NCI-H2029 (cell line): ENCODE data around the gene FAM110D.

ENCODE experiments used
- DNase-seq: peaks from one replicate; lab custom pipeline; 2025; lab: John Stamatoyannopoulos, UW

The FAM110D gene

DNA sequence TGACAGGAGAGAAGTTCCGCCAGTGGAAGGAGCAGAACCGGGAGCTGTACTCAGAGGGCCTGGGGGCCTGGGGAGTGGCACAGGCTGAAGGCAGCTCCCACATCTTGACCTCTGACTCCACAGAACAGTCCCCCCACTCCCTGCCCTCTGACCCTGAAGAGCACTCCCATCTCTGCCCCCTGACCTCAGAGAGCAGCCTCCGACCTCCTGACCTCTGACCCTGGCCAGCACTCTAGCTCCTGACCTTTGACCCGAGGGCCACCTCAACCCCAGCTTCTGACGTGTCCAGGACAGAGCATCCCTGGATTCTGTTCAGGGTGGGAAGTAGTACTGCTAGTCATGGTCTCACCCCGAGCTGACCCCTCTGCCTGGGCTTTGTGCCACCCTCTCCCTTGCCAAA is 30.5 kb downstream of the FAM110D start:
- DNase-seq: no peak

DNA sequence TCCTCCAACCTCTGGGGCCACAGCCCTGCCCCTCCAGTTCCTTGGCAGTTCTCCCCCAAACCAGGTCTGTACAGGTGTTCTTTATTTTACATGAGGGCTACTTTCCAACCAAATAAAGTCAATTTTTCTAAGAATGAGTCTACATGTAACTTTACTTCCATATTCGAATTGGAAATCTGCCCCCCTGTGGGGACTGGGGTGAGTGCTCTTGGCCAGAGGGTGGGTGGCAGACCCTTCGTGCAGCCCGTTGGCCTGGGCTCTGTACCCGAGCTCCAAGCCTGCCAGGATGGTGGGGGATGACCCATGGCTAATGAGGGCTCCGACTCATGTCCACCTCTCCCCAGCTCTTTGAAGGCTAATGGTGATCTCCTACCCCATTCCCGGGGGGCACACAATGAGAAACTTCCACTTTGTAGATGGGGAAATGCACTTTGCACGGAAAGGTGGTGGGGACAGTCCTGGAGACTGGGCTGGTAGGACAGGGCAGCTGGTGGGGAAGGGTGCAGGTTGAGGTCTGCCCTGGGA is 30.9 kb downstream of the FAM110D start:
- no peak for DNase-seq

DNA sequence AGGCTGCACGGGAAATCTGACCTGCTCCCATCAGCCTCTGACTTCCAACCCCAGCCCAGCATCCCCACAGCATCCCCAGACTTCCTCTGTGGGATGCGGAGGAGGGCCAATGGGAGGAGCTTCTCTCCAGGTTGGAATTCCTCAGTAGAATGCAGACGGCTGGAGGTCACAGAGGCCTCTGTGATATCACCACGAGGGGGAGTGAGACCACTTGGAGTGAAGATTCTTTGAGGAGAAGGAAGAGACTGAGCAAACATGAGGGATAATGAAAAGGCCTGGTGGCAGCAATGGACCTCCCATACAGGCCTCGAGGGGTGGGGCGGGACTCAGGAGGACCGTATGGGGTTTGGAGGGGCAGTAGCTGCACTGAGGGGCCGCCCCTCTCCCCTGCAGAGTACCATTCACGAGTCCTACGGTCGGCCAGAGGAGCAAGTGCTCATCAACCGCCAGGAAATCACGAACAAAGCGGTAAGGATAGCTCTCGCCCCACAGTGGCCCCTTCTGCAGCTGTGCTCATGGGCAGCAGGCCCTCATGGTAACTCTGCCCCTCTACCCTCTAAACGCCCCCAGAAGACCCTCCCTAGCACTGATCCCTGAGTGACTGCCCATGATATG is 31.6 kb downstream of the FAM110D start, which contains the start of gene CATSPER4:
Gene CATSPER4, plus strand, starts transcription at position 230 of the 615 bp plus-strand sequence. Its CDS starts 26 bp downstream, at position 256.
- no peak for DNase-seq

DNA sequence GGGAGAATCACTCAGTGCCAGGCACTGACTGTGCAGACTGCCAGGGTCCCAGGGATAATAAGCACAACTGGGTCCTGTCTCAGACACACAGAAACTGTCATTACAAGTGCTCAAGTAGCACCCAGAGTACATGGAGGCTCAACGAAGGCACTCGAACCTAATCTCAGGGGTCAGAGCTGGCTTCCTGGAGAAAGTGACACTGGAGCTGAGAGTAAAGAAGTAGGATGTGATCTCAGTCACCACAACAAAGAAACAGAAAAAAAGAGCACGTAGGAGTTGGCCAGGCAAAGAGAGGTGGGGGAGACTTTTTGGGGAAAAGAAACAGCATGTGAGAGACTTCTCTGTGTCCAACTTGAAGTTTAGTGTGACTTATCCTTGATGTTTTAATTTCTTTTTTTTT is 32.9 kb downstream of the FAM110D start:
- no peak for DNase-seq

DNA sequence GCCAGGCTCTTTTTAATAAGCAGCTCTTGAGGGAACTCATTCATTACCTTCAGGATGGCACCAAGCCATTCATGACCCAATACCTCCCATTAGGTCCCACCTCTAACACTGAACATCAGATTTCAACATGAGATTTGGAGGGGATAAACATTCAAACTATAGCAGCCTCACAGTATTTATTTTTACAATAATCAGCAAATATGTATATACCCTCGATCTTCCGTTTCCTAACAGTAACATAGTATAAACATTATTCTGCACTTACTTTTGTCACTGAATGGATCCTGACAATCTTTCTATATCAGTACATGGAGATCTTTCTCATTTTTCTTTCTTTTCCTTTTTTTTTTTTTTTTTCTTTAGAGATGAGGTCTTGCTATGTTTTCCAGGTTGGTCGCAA is 36.9 kb downstream of the FAM110D start:
- no peak for DNase-seq

DNA sequence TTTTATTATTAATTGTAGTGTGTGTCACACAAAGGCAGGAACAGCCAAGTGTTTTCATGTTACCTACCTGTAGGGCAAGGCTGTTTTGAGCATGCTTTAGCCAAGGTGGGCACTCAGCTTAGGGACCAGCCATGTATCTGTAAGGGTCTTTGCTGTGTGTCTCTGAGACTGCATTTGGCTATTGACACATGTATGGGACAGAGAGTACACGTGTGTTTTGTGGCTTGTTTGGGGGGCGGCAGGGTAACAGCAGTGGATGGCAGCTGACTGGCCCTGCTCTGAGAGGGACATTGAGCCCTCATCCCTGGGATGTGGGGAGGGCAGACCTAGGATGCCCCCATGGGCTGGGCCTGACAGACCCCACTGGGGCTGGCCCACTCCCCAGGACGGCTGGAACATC is 38.4 kb downstream of the FAM110D start:
- no peak for DNase-seq

DNA sequence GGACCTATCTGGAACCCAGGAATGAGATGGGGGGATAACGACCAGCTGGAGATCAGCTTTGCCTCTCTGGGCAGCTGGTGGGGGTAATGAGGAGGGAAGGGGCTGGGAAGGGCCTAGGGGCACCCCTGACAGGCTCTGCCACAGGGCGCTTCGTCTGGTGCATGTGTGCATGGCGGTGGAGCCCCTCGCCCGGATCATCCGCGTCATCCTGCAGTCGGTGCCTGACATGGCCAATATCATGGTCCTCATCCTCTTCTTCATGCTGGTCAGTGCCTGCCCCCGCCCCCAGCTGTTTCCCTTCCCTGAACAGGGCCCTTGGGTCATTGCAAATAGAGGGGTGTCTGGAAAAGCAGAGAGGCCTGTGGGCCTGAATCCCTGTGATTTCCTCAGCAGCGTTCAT is 38.9 kb downstream of the FAM110D start:
- no peak for DNase-seq

DNA sequence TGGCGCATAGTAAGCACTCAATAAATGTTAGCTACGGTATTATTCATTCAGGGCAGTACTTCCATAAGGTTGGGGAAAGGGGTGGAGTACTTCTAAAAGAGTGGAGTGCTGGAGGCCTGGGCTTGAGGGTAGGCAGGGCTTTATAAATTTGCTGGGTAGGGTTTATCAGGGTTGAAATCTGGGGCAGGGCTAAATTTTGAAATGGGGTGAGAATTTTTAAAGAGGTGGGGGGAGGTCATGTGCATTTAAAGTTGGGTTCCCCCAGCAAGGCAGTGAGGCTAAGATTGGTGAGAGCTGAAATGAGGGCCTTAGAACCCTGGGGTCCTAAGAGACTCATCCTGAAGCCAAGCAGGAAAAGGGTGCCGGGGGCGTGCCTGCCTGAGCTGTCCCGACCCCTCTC is 41.5 kb downstream of the FAM110D start:
- no peak for DNase-seq

DNA sequence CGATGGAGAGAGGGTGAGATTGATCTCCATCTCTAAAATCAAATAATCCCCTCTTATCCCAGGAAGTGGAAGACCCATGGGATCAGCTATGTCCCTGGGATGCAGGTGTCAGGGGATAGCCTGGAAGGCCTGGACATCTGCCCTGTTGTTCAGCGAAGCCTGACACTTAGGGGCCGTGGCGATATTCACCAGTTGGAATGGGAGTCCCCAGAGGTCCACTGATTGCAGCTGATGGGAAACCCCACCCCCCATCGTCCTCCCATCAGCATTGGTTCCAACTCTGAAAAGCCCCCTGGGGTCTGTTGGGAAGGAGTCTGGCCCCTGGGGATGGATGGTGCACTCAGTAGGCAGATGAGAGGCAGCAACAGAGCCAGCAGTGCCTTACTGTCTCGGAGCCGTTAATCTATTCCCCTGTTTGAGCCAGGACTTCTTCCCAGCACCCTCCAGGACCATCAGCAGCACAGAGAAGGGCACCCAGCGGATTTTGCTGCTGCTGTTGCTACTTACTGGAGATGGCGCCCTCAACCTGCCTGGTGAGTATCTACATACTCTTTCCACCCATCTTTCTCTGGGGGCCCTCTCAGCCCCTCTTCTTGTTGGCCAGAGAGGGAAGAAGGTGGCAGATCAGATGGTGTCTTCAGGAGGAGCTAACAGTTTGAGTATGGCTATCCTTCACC is 44.9 kb downstream of the FAM110D start:
- DNase-seq: no peak

DNA sequence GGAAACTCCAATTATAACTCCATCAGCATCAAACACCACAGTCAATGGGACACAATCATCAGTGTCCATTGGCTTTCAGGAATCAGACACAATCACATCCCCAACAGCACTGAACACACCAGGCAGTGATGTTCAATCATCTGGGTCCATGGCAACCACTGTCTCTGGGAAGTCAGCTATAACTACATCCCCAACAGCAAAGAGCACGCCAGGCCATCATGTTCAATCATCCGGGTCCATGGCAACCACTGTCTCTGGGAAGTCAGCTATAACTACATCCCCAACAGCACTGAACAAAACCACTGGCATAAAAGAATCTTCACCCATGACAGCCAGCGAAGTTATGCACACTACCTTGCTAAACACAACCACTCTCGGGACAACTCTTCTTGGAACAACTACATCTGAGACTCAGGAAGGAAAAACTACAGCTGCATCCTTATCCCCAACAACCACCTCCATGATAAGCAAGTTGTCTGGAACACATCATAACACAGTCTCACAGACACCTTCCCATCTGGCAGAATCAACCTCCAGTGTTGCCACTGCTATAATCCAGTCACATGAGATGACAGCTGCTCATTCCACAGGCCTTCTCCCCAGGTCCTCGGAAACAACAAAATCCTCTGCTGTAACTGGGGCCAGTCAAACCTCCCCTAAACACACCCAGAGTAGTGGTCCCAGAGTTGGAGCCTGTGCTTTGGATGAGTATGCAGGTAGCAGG is 51.4 kb downstream of the FAM110D start:
- no peak for DNase-seq

DNA sequence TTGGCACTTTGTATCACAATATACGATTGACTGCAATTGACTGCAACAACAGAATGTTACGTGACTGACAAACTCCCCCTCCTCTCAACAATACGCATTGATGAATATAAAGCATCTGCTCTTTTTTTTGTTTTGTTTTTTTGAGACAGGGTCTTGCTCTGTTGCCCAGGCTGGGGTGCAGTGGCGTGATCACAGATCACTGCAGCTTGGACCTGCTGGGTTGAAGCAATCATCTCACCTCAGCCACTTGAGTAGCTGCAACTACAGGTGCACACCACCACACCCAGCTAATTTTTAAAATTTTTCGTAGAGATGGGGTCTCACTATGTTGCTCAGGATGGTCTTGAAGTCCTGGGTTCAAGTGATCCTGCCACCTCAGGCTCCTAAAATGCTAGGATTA is 53.8 kb downstream of the FAM110D start:
- no peak for DNase-seq

DNA sequence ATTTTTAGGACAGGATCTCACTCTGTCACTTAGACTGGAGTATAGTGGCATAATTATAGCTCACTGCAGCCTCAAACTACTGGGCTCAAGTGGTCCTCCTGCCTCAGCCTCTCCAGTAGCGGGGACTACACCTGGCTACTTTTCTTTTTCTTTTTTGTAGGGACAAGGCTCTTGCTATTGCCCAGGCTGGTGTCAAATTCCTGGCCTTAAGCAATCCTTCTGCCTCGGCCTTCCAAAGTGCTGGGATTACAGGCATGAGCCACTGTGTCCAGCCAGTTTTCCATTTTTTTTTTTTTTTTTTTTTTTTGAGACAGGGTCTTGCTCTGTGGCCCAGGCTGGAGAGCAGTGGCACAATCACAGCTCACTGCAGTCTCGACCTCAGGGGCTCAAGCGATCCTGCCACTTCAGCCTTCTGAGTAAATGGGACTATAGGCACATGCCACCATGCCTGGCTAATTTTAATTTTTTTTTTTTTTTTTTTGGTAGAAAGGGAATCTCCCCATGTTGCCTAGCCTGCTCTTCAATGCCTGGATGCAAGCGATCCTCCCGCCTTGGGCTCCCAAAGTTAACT is 54.5 kb downstream of the FAM110D start:
- DNase-seq: no peak
